GM21619 (cell line): ENCODE results near the gene NDST4.
"Not testable (repeated sequence)": the region's sequence is repeated elsewhere in the genome, so short reads cannot be mapped to it uniquely, and the experiment has no call there.

ENCODE experiments used
- ATAC-seq: cut with Tn5 transposase; IDR thresholded peaks from one replicate; pipeline ENCODE4 v1.9.1; 2021; ENCODE audit not compliant: unreplicated experiment

Gene NDST4

GRCh38 chr4:115058533-115058932, 54.9 kb downstream of the NDST4 start:
- ATAC-seq, result no peak

GRCh38 chr4:115054836-115055235, 58.6 kb downstream of the NDST4 start:
- ATAC-seq, result no peak

- ATAC-seq, result no peak
These were observed 60.1 kb downstream of the NDST4 start for GRCh38 chr4:115053313-115053712.

GRCh38 chr4:115042496-115042895, 70.9 kb downstream of the NDST4 start:
- ATAC-seq, result no peak

- ATAC-seq, result no peak
These were observed 83.1 kb downstream of the NDST4 start for GRCh38 chr4:115030281-115030680.

- no peak for ATAC-seq
These were observed 84.6 kb downstream of the NDST4 start for GRCh38 chr4:115028682-115029410.

GRCh38 chr4:114999880-115000279, 113.5 kb downstream of the NDST4 start:
- ATAC-seq, result no peak

- ATAC-seq, result no peak
These were observed 115.1 kb downstream of the NDST4 start for GRCh38 chr4:114998316-114998715.

GRCh38 chr4:114997576-114998247, 115.7 kb downstream of the NDST4 start:
- ATAC-seq, result no peak

GRCh38 chr4:114986133-114986532, 127.3 kb downstream of the NDST4 start:
- no peak for ATAC-seq

GRCh38 chr4:114980932-114981708, 132.3 kb downstream of the NDST4 start:
- no peak for ATAC-seq

- ATAC-seq, result not testable (repeated sequence)
These were observed 133.0 kb downstream of the NDST4 start for GRCh38 chr4:114980399-114980798.

GRCh38 chr4:114976901-114977300, 136.5 kb downstream of the NDST4 start:
- ATAC-seq, result no peak

GRCh38 chr4:114964026-114964425, 149.4 kb downstream of the NDST4 start:
- no peak for ATAC-seq

GRCh38 chr4:114945616-114946015, 167.8 kb downstream of the NDST4 start:
- no peak for ATAC-seq

GRCh38 chr4:114941503-114941902, 171.9 kb downstream of the NDST4 start:
- no peak for ATAC-seq

- ATAC-seq, result no peak
These were observed 185.5 kb downstream of the NDST4 start for GRCh38 chr4:114927881-114928280.

GRCh38 chr4:114926583-114926982, 186.8 kb downstream of the NDST4 start:
- no peak for ATAC-seq

- ATAC-seq, result no peak
These were observed 189.1 kb downstream of the NDST4 start for GRCh38 chr4:114924311-114924710.

- ATAC-seq, result no peak
These were observed 190.9 kb downstream of the NDST4 start for GRCh38 chr4:114922592-114922933.

- ATAC-seq, result no peak
These were observed 191.4 kb downstream of the NDST4 start for GRCh38 chr4:114921790-114922591.
